Upper lobe of left lung (tissue), 6 donors: ENCODE data around the gene DLGAP1. TPM values are rescaled to one million over a fixed set of nuclear protein-coding genes. Genes with fewer than 3 reads are reported as not detected.

Source experiments
- ATAC-seq, 2 donors: fragments of 200-7000 bp; cut with Tn5 transposase; one replicate each; pipeline ENCODE4 v1.9.1; 2022; ENCODE audit warnings: mild to moderate bottlenecking in 2 of 2, moderate library complexity in 2 of 2; ENCODE audit not compliant: low FRiP score in 2 of 2
- DNase-seq, 2 donors: peaks; one replicate each; pipeline ENCODE4 v3.0.0-alpha.2; 2019 to 2020
- H3K27ac ChIP-seq, 4 donors: fragments of 200-600 bp; sonication (generic); one replicate each; pipeline ENCODE4 v1.5.1; 2016 to 2019
- H3K27me3 ChIP-seq, 4 donors: fragments of 200-600 bp; sonication (generic); one replicate each; pipeline ENCODE4 v1.5.1; 2017 to 2019
- H3K36me3 ChIP-seq, 4 donors: fragments of 200-600 bp; sonication (generic); one replicate each; pipeline ENCODE4 v1.5.1; 2016 to 2019
- H3K4me1 ChIP-seq, 4 donors: fragments of 200-600 bp; sonication (generic); one replicate each; pipeline ENCODE4 v1.5.1; 2018 to 2019
- H3K4me3 ChIP-seq, 4 donors: fragments of 200-600 bp; sonication (generic); one replicate each; pipeline ENCODE4 v1.5.1; 2017 to 2019; ENCODE audit warnings: mild to moderate bottlenecking in 2 of 4, moderate library complexity in 1 of 4
- H3K9me3 ChIP-seq, 4 donors: fragments of 200-600 bp; sonication (generic); one replicate each; pipeline ENCODE4 v1.5.1; 2018 to 2019
- CTCF ChIP-seq, 6 experiments: fragments of 450-650 bp in 4 of 6; fragments of 200-600 bp in 2 of 6; sonication (generic) in 2 of 6; IDR thresholded peaks; one replicate each; pipeline ENCODE4 v1.5.1; 2016 to 2019; ENCODE audit warnings: antibody characterized with exemption in 6 of 6
- EP300 ChIP-seq, 4 donors: sonication (generic); formaldehyde crosslinking; IDR thresholded peaks; one replicate each; pipeline ENCODE4 v1.5.1; 2017; ENCODE audit warnings: antibody characterized with exemption in 4 of 4, control low read depth in 2 of 4
- POLR2A ChIP-seq, 4 donors: fragments of 450-650 bp; IDR thresholded peaks; one replicate each; pipeline ENCODE4 v1.5.1; 2016 to 2017; ENCODE audit warnings: antibody characterized with exemption in 4 of 4, mild to moderate bottlenecking in 2 of 4
- POLR2AphosphoS5 ChIP-seq, 2 donors: sonication (generic); formaldehyde crosslinking; IDR thresholded peaks; one replicate each; pipeline ENCODE4 v1.5.1; 2017; ENCODE audit warnings: antibody characterized with exemption in 2 of 2
- WGBS, 2 donors: methylation state at CpG; one replicate each; pipeline ENCODE4 v1.1.5; 2017 to 2018; 5-methylcytosine and 5-hydroxymethylcytosine counted together
- total RNA-seq, 6 donors: library from RNA; depleted of rRNA in 4 of 6; stranded (reverse); fragments of >200 nt in 4 of 6; gene quantifications; one replicate each; pipeline versions ENCODE4 v1.1.0 to v1.2.1, GENCODE V29; 2016 to 2021
- donor health status: DM: no; HTN: no; CAD: no; lungs with moderate emphysema.
- donor health status: DM: no; HTN: yes; CAD: no; lungs with severe emphysema.

The DLGAP1 gene
- total RNA-seq, 6 donors from 2014 or later = 2.1 to 4.6 (median 3.6) TPM

DNA sequence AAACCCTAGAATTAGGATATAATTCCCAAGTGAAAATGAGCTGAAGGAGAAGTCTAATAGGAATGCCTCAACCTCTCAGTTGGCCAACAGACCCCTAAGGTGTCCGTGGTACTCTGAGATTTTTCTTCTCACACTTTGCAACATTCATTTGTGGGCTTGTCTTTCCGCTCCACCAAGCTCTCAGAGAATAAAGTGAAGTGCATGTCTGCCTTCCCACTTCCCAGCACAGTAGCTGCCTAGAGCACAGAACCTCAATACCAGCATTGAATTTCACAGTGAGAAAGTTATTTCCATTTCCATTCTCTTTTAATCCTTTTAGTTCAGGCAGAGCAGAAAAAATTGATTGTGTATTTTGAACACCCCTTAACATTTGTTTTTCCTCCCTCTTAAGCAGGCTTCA lies 553.3 kb downstream of the DLGAP1 start:
- Histone ChIP-seq H3K36me3 (no peaks in the 10 kb centered on the region), H3K4me3 (no peak overlapping the region), H3K9me3 (no peaks in the 10 kb centered on the region), H3K27me3 (no peaks in the 10 kb centered on the region), H3K27ac (no peak overlapping the region), H3K4me1 (no peaks in the 10 kb centered on the region)
- no peak for DNase-seq
- 85 to 86% methylated on average over 2 of the region's 2 CpGs for WGBS, 2 donors
- TF ChIP-seq CTCF (IDR thresholded peaks at IDR 0.05) (no peak), EP300 (IDR thresholded peaks at IDR 0.05) (no peak), POLR2AphosphoS5 (IDR thresholded peaks at IDR 0.05) (no peak), POLR2A (IDR thresholded peaks at IDR 0.05) (no peak)
- ATAC-seq = no peak

DNA sequence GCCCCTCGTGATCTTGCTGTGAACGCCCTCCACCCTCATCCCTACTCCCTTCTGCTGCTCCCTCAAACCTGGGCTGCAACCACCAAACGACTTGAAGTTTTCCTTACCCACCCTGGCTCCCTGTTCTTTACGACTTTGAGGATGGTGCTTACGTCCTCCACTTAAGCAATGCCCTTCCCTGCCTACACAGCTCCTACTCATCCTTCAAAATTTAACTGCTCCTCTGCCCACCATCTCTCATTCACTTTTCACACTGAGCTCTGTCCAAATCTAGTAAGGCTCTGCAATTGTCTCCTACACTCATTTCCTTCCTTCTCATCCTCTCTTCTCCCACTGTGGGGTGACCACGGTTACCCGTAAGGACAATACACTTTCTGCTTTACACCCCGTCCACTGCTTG lies 554.1 kb downstream of the DLGAP1 start:
- DNase-seq = no peak
- TF ChIP-seq CTCF (IDR thresholded peaks at IDR 0.05) (no peak), POLR2A (IDR thresholded peaks at IDR 0.05) (no peak), POLR2AphosphoS5 (IDR thresholded peaks at IDR 0.05) (no peak), EP300 (IDR thresholded peaks at IDR 0.05) (no peak)
- Histone ChIP-seq H3K4me3 (no peak overlapping the region), H3K36me3 (no peaks in the 10 kb centered on the region), H3K4me1 (no peaks in the 10 kb centered on the region), H3K27me3 (no peaks in the 10 kb centered on the region), H3K9me3 (no peaks in the 10 kb centered on the region), H3K27ac (no peak overlapping the region)
- WGBS, 2 donors = 83 to 86% methylated on average over 8 of the region's 8 CpGs
- no peak for ATAC-seq

DNA sequence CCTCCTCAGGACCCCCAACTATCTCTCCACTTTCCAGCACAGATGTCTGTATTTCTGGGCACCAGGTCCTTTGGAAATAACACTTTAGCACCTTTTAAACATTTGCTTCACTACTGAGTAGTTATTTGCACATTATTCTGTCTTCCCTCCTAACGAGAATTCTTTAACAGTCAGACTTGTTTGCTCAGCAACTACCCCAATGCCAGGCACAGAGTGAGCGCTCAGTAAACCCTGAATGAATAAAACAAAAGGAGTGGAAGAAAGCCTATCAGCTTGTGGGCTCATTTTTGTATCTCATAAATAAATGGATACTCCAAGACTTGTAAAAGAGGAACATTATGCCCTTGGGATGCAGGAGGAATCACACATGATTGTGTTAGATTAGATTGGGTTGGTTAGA lies 554.8 kb downstream of the DLGAP1 start:
- no peaks in the 10 kb centered on the region for H3K36me3 ChIP-seq
- H3K4me3 ChIP-seq = no peak overlapping the region
- no peak for DNase-seq
- H3K27ac ChIP-seq = no peak overlapping the region
- 65 to 80% methylated on average over 2 of the region's 2 CpGs for WGBS, 2 donors
- H3K27me3 ChIP-seq = no peaks in the 10 kb centered on the region
- no peaks in the 10 kb centered on the region for H3K9me3 ChIP-seq
- no peaks in the 10 kb centered on the region for H3K4me1 ChIP-seq
- TF ChIP-seq POLR2AphosphoS5 (IDR thresholded peaks at IDR 0.05) = no peak
- no peak for TF ChIP-seq CTCF (IDR thresholded peaks at IDR 0.05)
- TF ChIP-seq EP300 (IDR thresholded peaks at IDR 0.05) = no peak
- no peak for TF ChIP-seq POLR2A (IDR thresholded peaks at IDR 0.05)
- ATAC-seq = no peak

GRCh38 chr18:3898861-3899613 lies 556.1 kb downstream of the DLGAP1 start:
- TF ChIP-seq EP300 (IDR thresholded peaks at IDR 0.05) (no peak), POLR2AphosphoS5 (IDR thresholded peaks at IDR 0.05) (no peak), POLR2A (IDR thresholded peaks at IDR 0.05) (no peak), CTCF (IDR thresholded peaks at IDR 0.05) (no peak)
- no peak for ATAC-seq
- WGBS, 2 donors = 59 to 76% methylated on average over 4 of the region's 4 CpGs
- DNase-seq = no peak
- Histone ChIP-seq H3K27ac (no peak overlapping the region), H3K4me3 (no peak overlapping the region), H3K9me3 (no peaks in the 10 kb centered on the region), H3K4me1 (no peaks in the 10 kb centered on the region), H3K36me3 (no peaks in the 10 kb centered on the region), H3K27me3 (no peaks in the 10 kb centered on the region)

GRCh38 chr18:3892152-3892551 lies 563.0 kb downstream of the DLGAP1 start:
- Histone ChIP-seq H3K9me3 (no peaks in the 10 kb centered on the region), H3K27me3 (no peaks in the 10 kb centered on the region), H3K36me3 (no peaks in the 10 kb centered on the region), H3K27ac (no peak overlapping the region), H3K4me1 (peaks cover 0 to 3% (median 2%) of the 10 kb centered on the region in 4 donors), H3K4me3 (no peak overlapping the region)
- DNase-seq (no peak), ATAC-seq (no peak)
- WGBS, 2 donors = 69 to 78% methylated on average over 2 of the region's 2 CpGs
- no peak for TF ChIP-seq POLR2AphosphoS5 (IDR thresholded peaks at IDR 0.05)
- TF ChIP-seq EP300 (IDR thresholded peaks at IDR 0.05) = no peak
- no peak for TF ChIP-seq POLR2A (IDR thresholded peaks at IDR 0.05)
- TF ChIP-seq CTCF (IDR thresholded peaks at IDR 0.05) = no peak
